ENCODE results near the gene SRSF3.
"Not testable (repeated sequence)": the region's sequence is repeated elsewhere in the genome, so short reads cannot be mapped to it uniquely, and the experiment has no call there.

Gene SRSF3

DNA sequence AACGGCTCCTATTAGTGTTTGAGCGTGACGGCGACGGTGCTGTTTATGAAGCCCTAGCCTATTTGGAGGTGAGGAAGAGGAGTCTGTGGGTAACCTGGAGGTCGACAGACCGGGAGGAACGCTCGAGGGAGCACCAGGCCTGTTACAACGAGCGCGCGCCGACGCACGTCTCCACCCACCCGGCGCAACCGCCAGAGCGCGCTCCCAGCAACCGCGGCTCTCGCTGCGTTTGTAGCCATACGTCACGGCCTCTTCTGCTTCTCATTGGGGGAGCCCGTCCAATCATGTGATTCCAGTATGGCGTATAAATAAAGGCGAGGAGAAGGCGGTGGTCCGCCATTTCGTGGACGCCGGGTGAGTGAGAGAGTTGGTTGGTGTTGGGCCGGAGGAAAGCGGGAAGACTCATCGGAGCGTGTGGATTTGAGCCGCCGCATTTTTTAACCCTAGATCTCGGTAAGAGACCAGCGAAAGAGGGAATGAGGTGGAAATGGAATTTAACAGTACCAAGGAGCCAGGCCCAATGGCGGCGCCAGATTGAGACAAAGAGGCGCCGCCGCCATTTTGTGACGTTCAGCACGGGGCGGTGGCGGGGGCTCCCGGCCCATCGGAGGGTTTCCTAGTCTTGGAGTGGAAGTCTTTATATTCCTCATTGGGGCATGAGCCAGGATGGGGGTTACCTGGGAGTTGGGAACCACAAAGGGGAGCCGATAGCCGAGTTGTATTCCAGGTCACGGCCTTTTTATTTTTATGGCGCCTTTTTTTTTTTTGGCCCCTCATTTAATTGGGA lies at the start of gene SRSF3:
TSS of gene SRSF3 (plus strand) at position 334 of the 787 bp plus-strand sequence. CDS start 2,401 bp downstream, outside the sequence.
- in situ Hi-C loops (cut with MboI; ENCODE audit: low sequenced_read_pairs), result no loop called here

DNA sequence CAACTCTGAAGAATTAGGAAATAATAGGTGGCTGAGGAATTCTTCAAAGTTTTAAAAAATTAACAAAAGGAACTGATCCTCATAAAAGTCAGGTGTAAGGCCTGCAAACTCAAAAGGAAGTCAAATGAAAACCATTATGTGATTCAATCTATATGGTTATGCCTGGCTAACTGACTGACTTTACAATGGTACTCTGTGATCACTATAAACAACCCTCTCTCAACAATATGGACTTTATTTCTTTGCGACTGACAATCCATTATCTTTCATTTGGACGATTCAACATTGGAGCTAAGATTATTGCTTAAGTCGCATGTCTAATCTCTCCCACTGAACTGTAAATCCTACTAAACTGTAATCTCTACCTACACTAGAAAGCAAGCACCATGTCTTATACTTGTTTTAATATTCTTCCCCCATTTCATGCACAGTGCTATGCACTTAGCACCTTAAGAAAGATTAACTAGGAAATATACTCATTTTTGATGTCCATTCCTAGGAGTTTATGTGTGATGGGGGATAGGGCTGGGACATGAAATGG lies 48.3 kb upstream of the SRSF3 start:
- in situ Hi-C loops (cut with MboI; ENCODE audit: low sequenced_read_pairs), result no loop called here

- in situ Hi-C loops (cut with MboI; ENCODE audit: low sequenced_read_pairs), result no loop called here
Observed at GRCh38 chr6:36546308-36546919, 47.7 kb upstream of the SRSF3 start.

GRCh38 chr6:36546920-36547645 lies 47.1 kb upstream of the SRSF3 start, which contains the start of gene STK38:
Gene STK38, minus strand, starts transcription at chr6:36547479. Its CDS starts 7,277 bp downstream, at chr6:36540202.
- in situ Hi-C loops (cut with MboI; ENCODE audit: low sequenced_read_pairs), result no loop called here

DNA sequence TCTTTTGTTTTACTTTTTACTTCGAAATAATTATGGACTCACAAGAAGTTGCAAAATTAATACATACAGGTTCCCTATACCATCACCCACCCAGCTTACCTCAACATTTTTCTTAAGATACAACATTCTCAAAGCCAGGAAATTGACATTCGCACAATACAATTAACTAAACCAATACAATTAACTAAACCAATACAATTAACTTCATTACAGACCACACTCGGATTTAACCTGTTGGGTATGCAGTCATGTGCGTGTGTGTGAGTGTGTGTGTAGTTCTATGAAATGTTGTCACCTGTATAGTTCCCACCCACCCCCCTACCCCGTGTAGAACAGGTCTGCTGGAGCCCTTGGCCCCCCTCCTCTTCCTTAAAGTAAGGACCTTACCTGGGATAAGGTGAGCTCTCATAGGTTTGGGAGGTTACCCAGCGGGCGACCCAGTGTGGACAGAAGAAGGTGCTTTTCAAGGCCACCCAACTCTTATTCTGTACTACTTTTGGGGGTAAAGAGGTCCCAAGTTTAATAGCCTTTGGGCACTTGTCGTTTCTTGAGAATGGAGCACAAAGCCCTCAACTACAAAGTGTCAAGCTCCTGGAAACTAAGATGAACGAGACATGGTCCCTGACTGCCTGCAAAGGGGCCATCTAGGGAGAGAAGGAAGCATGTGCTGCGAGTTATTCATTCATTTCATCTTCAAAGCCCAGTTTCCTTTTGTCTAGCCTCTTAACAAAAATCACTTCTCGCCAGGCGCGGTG lies 46.3 kb upstream of the SRSF3 start:
- in situ Hi-C loops (cut with MboI; ENCODE audit: low sequenced_read_pairs), result no loop called here

GRCh38 chr6:36548401-36548743 lies 45.8 kb upstream of the SRSF3 start:
- in situ Hi-C loops (cut with MboI; ENCODE audit: low sequenced_read_pairs), result no loop called here

GRCh38 chr6:36550473-36551000 lies 43.6 kb upstream of the SRSF3 start:
- in situ Hi-C loops (cut with MboI; ENCODE audit: low sequenced_read_pairs), result no loop called here

DNA sequence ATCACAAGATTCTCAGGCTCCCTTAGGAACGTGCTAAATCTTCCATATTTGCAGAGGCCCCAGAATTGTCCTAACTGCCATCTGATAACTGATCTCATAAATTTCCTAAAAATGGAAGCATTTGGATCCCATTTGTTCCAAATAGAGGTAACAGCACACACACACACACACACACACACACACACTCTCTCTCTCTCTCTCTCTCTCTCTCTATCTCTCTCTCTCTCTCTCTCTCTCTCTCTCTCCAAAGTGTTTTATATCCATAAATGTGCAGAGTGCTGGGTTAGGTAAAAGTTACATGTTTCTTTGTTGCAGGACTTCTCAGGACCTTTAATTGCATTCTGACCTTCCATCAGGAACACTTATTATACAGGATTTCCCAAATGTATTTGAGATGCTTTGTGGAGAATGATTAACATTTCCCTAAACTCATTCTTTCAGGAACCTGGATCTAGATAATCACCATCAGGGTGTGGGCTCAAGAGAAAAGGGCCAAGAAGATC lies 38.4 kb upstream of the SRSF3 start:
- in situ Hi-C loops (cut with MboI; ENCODE audit: low sequenced_read_pairs), result no loop called here

DNA sequence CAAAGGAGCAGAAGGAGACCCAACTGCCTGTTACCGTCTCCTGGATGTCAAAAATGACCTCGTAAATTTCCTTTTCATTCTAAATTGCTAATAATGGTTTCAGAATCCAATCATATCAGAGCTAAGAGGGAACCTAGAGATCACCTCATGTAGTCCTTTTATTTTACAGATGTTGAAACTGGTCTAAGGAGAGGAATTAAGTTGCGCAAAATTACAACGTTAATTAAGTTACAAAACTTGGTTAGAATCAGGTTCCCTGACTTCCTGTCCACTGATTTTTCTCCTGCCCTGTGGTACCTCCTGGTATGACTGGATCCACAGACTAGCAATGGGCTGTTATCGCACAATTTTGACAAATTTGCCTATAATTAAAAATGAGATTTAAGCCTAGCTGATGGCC lies 37.9 kb upstream of the SRSF3 start:
- in situ Hi-C loops (cut with MboI; ENCODE audit: low sequenced_read_pairs), result no loop called here

GRCh38 chr6:36559011-36559793 lies 35.0 kb upstream of the SRSF3 start:
- in situ Hi-C loops (cut with MboI; ENCODE audit: low sequenced_read_pairs), result no loop called here

- in situ Hi-C loops (cut with MboI; ENCODE audit: low sequenced_read_pairs), result no loop called here
Observed at GRCh38 chr6:36560822-36561221, 33.3 kb upstream of the SRSF3 start.

DNA sequence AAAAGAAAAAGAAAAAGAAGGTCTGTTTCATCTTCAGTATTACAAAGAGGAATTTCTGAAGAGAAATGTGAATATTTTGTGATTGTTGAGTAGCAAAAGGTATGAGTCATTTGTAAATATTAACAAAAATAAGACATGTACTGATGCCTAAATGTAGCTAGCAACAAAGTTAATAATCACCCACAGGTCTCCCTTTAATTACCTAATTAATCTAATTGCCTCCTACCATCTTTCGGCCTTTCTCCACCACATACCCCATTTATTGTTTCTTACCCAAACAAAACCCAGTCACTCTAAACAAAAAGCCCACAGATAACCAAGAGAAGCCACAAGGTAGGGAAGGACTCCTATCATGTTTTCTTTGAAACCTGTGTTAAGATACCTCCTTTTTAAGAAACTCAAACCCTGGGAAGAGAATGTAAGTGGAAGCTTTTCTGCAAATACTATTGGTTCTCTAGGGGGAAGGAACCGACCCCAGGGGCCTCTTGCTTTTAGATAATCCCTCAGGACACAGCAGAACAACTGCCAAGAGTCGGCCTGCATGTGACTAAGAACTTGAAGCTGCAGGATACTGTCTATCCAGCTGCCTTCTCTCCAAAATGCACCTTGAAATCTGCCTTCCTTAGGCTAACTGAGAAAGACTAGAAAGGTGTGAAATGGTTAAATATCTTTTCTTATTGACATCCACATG lies 30.8 kb upstream of the SRSF3 start:
- in situ Hi-C loops (cut with MboI; ENCODE audit: low sequenced_read_pairs), result no loop called here

DNA sequence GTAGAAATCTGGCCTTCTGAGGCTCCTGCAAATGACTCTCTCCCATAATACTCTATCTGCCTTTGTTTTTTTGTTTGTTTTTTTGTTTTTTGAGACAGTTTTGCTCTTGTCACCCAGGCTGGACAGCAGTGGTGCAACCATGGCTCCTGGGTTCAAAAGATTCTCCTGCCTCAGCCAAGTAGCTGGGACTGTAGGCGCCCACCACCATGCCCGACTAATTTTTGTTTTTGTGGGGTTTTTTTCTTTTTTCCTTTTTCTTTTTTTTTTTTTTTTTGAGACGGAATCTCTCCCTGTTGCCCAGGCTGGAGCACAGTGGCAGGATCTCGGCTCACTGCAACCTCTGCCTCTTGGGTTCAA lies 30.3 kb upstream of the SRSF3 start:
- in situ Hi-C loops (cut with MboI; ENCODE audit: low sequenced_read_pairs), result no loop called here

DNA sequence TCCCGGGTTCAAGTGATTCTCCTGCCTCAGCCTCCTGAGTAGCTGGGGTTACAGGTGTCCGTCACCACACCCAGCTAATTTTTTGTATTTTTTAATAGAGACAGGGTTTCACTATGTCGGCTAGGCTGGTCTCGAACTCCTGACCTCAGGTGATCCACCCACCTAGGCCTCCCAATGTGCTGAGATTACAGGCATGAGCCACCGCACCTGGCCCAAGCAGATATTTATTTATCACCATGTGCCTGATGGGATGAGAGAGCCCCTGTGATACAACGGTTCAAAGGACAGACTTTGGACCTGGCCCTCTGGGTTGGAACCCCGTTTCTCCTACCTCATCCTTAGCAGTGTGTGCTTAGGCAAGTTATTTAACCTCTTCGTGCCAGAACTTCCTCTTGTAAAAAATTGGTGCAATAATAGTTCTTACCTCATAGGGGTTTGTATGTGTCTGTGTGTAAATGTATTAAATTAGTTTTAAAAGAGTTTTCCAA lies 27.7 kb upstream of the SRSF3 start:
- in situ Hi-C loops (cut with MboI; ENCODE audit: low sequenced_read_pairs), result no loop called here

GRCh38 chr6:36570264-36570663 lies 23.9 kb upstream of the SRSF3 start:
- in situ Hi-C loops (cut with MboI; ENCODE audit: low sequenced_read_pairs), result no loop called here

GRCh38 chr6:36571122-36572043 lies 22.8 kb upstream of the SRSF3 start:
- in situ Hi-C loops (cut with MboI; ENCODE audit: low sequenced_read_pairs), result no loop called here

DNA sequence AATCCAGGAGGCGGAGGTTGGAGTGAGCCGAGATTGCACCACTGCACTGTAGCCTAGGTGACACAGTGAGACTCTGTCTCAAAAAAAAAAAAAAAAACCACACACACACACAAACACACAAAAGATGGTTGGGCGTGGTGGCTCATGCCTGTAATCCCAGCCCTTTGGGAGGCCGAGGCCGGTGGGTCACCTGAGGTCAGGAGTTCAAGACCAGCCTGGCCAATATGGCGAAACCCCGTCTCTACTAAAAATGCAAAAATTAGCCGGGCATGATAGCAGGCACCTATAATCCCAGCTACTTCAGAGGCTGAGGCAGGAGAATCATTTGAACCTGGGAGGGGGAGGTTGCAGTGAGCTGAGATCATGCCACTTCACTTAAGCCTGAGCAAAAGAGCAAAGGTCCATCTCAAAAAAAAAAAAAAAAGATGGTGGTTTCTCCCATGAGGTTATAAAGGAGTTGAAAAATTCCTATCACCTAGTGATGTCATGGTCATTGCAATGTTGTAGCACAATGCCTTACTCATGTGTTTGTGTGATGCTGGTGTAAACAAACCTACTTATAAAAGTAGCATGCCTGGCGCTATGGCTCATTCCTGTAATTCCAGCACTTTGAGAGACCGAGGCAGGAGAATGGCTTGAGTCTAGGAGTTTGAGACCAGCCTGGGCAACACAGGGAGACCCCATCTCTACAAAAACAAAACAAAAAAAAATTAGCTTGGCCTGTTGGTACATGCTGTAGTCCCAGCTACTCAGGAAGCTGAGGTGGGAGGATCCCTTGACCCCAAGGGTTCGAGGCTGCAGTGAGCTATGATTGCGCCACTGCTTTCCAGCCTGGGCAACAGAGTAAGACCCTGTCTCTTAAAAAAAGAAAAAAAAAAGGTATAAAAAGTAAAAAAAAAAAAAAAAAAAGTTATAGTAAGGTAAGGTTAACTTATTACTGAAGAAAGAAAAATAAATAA lies 21.5 kb upstream of the SRSF3 start:
- in situ Hi-C loops (cut with MboI; ENCODE audit: low sequenced_read_pairs), result not testable (repeated sequence)

Data from HL-60/S4 (cell line).